Measurements from ENCODE around the gene IL4R. TPM values are rescaled to one million over a fixed set of nuclear protein-coding genes. Genes with fewer than 3 reads are reported as not detected.
"Not testable (repeated sequence)": the region's sequence is repeated elsewhere in the genome, so short reads cannot be mapped to it uniquely, and the experiment has no call there.

The IL4R gene
- total RNA-seq, 1 donor from 2014 or later = 9.6 TPM

DNA sequence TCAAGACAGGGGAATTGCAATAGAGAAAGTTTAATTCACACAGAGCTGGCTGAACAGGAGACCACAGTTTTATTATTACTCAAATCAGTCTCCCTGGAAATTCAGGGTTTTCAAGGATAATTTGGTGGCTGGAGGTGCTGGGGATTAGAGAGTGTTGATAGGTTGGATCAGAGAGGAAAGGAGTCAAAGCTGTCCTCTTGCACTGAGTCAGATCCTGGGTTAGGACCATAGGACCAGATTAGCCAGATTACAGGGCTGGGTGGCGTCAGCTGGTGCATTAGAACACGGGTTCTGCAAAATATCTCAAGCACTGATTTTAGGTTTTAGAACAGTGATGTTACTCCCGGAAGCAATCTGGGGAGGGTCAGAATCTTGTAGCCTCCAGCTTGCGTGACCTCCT, 43.4 kb upstream of the IL4R start:
- Histone ChIP-seq H3K27me3 (no peaks in the 10 kb centered on the region), H3K36me3 (no peaks in the 10 kb centered on the region), H2AFZ (replicated peaks) (no peak overlapping the region), H3K27ac (no peak overlapping the region), H3K79me2 (ENCODE audit: low read depth) (peaks cover 9% of the 10 kb centered on the region), H3K4me1 (no peaks in the 10 kb centered on the region), H3K4me3 (no peak overlapping the region), H3K4me2 (no peak overlapping the region), H3K9me3 (ENCODE audit: low read depth) (no peaks in the 10 kb centered on the region), H4K20me1 (ENCODE audit: low read depth) (no peaks in the 10 kb centered on the region), H3K9ac (no peak overlapping the region), H3F3A (ENCODE audit: low read depth) (no peaks in the 10 kb centered on the region)
- Mint-ChIP-seq H3K4me1 (peaks cover 15% of the 10 kb centered on the region), H3K36me3 (no peaks in the 10 kb centered on the region), H3K27ac (no peak overlapping the region), H3K9me3 (no peaks in the 10 kb centered on the region), H3K4me3 (no peak overlapping the region), H3K27me3 (ENCODE audit: insufficient read depth, low read depth) (no peaks in the 10 kb centered on the region)
- no peak for DNase-seq (ENCODE audit: low spot score)
- TF ChIP-seq, protein P1, sequence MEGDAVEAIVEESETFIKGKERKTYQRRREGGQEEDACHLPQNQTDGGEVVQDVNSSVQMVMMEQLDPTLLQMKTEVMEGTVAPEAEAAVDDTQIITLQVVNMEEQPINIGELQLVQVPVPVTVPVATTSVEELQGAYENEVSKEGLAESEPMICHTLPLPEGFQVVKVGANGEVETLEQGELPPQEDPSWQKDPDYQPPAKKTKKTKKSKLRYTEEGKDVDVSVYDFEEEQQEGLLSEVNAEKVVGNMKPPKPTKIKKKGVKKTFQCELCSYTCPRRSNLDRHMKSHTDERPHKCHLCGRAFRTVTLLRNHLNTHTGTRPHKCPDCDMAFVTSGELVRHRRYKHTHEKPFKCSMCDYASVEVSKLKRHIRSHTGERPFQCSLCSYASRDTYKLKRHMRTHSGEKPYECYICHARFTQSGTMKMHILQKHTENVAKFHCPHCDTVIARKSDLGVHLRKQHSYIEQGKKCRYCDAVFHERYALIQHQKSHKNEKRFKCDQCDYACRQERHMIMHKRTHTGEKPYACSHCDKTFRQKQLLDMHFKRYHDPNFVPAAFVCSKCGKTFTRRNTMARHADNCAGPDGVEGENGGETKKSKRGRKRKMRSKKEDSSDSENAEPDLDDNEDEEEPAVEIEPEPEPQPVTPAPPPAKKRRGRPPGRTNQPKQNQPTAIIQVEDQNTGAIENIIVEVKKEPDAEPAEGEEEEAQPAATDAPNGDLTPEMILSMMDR (IDR thresholded peaks at IDR 0.05) = no peak
- no peak for TF ChIP-seq EZH2phosphoT487 (IDR thresholded peaks at IDR 0.05)
- no peak for TF ChIP-seq EZH2 (IDR thresholded peaks at IDR 0.05)

DNA sequence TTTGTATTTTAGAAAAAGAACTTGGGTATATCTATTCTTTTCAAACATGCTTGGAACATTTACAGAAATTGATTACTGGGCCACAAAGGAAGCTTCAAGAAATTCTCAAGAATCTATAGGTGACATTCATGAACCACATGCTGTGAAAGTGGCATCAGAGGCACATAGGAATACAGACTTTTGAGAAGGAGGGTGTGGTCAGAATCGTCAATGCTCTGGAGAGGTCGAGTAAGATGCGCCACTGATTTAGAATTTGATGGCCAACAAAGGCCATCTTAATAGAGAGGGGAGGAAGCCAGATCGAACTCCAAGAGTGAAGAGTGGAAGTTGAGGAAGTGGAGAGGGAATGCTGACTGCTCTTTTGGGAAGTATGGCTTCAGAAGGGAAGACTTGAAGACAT, 41.7 kb upstream of the IL4R start:
- Histone ChIP-seq H2AFZ (replicated peaks) (no peak overlapping the region), H3K4me1 (no peaks in the 10 kb centered on the region), H4K20me1 (ENCODE audit: low read depth) (no peaks in the 10 kb centered on the region), H3K4me2 (no peak overlapping the region), H3K9me3 (ENCODE audit: low read depth) (no peaks in the 10 kb centered on the region), H3K36me3 (no peaks in the 10 kb centered on the region), H3K27ac (no peak overlapping the region), H3K27me3 (no peaks in the 10 kb centered on the region), H3K79me2 (ENCODE audit: low read depth) (peaks cover 9% of the 10 kb centered on the region), H3K4me3 (no peak overlapping the region), H3K9ac (no peak overlapping the region), H3F3A (ENCODE audit: low read depth) (no peaks in the 10 kb centered on the region)
- Mint-ChIP-seq H3K4me1 (peaks cover 15% of the 10 kb centered on the region), H3K9me3 (no peaks in the 10 kb centered on the region), H3K4me3 (no peak overlapping the region), H3K36me3 (no peaks in the 10 kb centered on the region), H3K27ac (no peak overlapping the region), H3K27me3 (ENCODE audit: insufficient read depth, low read depth) (no peaks in the 10 kb centered on the region)
- no peak for TF ChIP-seq EZH2phosphoT487 (IDR thresholded peaks at IDR 0.05)
- TF ChIP-seq EZH2 (IDR thresholded peaks at IDR 0.05) = no peak
- TF ChIP-seq, protein P1 (IDR thresholded peaks at IDR 0.05) = no peak
- no peak for DNase-seq (ENCODE audit: low spot score)

DNA sequence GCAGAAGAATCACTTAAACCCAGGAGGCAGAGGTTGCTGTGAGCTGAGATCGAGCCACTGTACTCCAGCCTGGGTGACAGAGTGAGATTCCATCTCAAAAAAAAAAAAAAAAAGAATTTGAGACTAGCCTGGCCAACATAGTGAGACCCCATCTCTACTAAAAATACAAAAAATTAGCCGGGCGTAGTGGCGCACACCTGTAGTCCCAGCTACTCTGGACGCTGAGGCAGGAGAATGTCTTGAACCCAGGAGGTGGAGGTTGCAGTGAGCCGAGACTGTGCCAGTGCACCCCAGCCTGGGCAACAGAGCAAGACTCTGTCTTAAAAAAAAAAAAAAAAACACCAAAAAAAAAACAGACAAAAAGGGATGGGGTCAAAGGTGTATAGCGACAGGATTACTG, 41.1 kb upstream of the IL4R start:
- not testable (repeated sequence) for H3K27me3 Mint-ChIP-seq (ENCODE audit: insufficient read depth, low read depth); H3K4me2 ChIP-seq; H3K4me1 ChIP-seq; H3K9me3 Mint-ChIP-seq; H3K27ac Mint-ChIP-seq; H4K20me1 ChIP-seq (ENCODE audit: low read depth); H3F3A ChIP-seq (ENCODE audit: low read depth); H3K9ac ChIP-seq; H3K4me3 ChIP-seq; H3K36me3 ChIP-seq; DNase-seq (ENCODE audit: low spot score); H3K9me3 ChIP-seq (ENCODE audit: low read depth); H3K79me2 ChIP-seq (ENCODE audit: low read depth); H3K27me3 ChIP-seq; H3K27ac ChIP-seq; H3K4me3 Mint-ChIP-seq; H2AFZ ChIP-seq (replicated peaks); H3K36me3 Mint-ChIP-seq
- peaks cover 15% of the 10 kb centered on the region for H3K4me1 Mint-ChIP-seq

DNA sequence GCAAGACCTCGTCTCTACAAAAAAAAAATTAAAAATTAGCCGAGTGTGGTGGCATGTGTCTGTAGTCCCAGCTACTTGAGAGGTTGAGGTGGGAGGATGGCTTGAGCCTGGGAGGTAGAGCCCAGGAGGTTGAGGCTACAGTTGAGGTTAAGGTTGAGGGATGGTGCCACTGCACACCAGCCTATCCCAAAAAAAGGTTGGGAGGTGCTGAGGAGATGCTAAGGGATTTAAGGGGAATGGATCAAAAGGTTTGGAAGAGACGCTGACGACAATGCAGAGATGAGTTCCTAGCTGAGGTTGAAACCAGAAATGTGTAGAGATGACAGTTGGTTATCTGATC, 40.5 kb upstream of the IL4R start:
- H3K4me3 ChIP-seq = no peak overlapping the region
- no peaks in the 10 kb centered on the region for H3F3A ChIP-seq (ENCODE audit: low read depth)
- H3K4me1 ChIP-seq = no peaks in the 10 kb centered on the region
- no peak overlapping the region for H2AFZ ChIP-seq (replicated peaks)
- no peak for DNase-seq (ENCODE audit: low spot score)
- no peaks in the 10 kb centered on the region for H3K27me3 ChIP-seq
- H3K9me3 ChIP-seq (ENCODE audit: low read depth) = no peaks in the 10 kb centered on the region
- no peak overlapping the region for H3K9ac ChIP-seq
- no peaks in the 10 kb centered on the region for H3K36me3 Mint-ChIP-seq
- peaks cover under 1% of the 10 kb centered on the region for H3K79me2 ChIP-seq (ENCODE audit: low read depth)
- no peaks in the 10 kb centered on the region for H3K9me3 Mint-ChIP-seq
- no peaks in the 10 kb centered on the region for H3K36me3 ChIP-seq
- no peaks in the 10 kb centered on the region for H4K20me1 ChIP-seq (ENCODE audit: low read depth)
- no peak overlapping the region for H3K4me3 Mint-ChIP-seq
- H3K27me3 Mint-ChIP-seq (ENCODE audit: insufficient read depth, low read depth) = no peaks in the 10 kb centered on the region
- H3K27ac ChIP-seq = no peak overlapping the region
- H3K4me2 ChIP-seq = no peak overlapping the region
- H3K4me1 Mint-ChIP-seq = peaks cover 12% of the 10 kb centered on the region
- TF ChIP-seq EZH2phosphoT487 (IDR thresholded peaks at IDR 0.05) (no peak), EZH2 (IDR thresholded peaks at IDR 0.05) (no peak)
- TF ChIP-seq, protein P1 (IDR thresholded peaks at IDR 0.05) = no peak
- H3K27ac Mint-ChIP-seq = no peak overlapping the region
